Stimulated activated CD4-positive, alpha-beta T cell treated with anti-CD3 and anti-CD28 coated beads, Interleukin-1b, Interleukin-23, amount 100 ng/mL, for 24 hours (primary cell): ENCODE measurements around the gene ARRB2.
"Not testable (repeated sequence)": the region's sequence is repeated elsewhere in the genome, so short reads cannot be mapped to it uniquely, and the experiment has no call there.

Experiments
- DNase-seq, 4 experiments: peaks; one replicate each; pipeline ENCODE4 v3.0.0-alpha.2; 2020; ENCODE audit warnings: low read depth in 4 of 4, low spot score in 1 of 4

Gene ARRB2

GRCh38 chr17:4709794-4710692, at the start of gene ARRB2:
ARRB2 (plus strand) TSS chr17:4710632; CDS start chr17:4710722, 90 bp downstream.
- DNase-seq, result peak; percentile 87 to 98 (median 96)

- DNase-seq, result no peak
Measured at GRCh38 chr17:4663711-4664110, 46.7 kb upstream of the ARRB2 start.

- no peak for DNase-seq
Measured at GRCh38 chr17:4664230-4664629, 46.2 kb upstream of the ARRB2 start.

- no peak for DNase-seq
Measured at GRCh38 chr17:4665027-4665426, 45.4 kb upstream of the ARRB2 start.

GRCh38 chr17:4666296-4666695, 44.1 kb upstream of the ARRB2 start:
- DNase-seq, result no peak

- no peak for DNase-seq
Measured at GRCh38 chr17:4667166-4667565, 43.3 kb upstream of the ARRB2 start.

- no peak for DNase-seq
Measured at GRCh38 chr17:4672055-4672630, 38.3 kb upstream of the ARRB2 start.

GRCh38 chr17:4672751-4673150, 37.7 kb upstream of the ARRB2 start:
- no peak for DNase-seq

GRCh38 chr17:4673169-4673568, 37.3 kb upstream of the ARRB2 start:
- DNase-seq, result no peak

GRCh38 chr17:4673986-4674684, 36.3 kb upstream of the ARRB2 start:
- DNase-seq, result no peak

GRCh38 chr17:4674685-4674998, 35.8 kb upstream of the ARRB2 start:
- DNase-seq, result no peak

- no peak for DNase-seq
Measured at GRCh38 chr17:4675791-4676190, 34.6 kb upstream of the ARRB2 start.

- DNase-seq, result no peak
Measured at GRCh38 chr17:4676791-4677190, 33.6 kb upstream of the ARRB2 start.

- DNase-seq, result peak in 1 of 4 experiments; percentile 14
Measured at GRCh38 chr17:4678448-4679026, 31.9 kb upstream of the ARRB2 start.

GRCh38 chr17:4679658-4680057, 30.8 kb upstream of the ARRB2 start:
- DNase-seq, result no peak

- not testable (repeated sequence) for DNase-seq
Measured at GRCh38 chr17:4683739-4684138, 26.7 kb upstream of the ARRB2 start.

GRCh38 chr17:4689872-4690271, 20.6 kb upstream of the ARRB2 start:
- DNase-seq, result not testable (repeated sequence)

GRCh38 chr17:4690745-4691144, 19.7 kb upstream of the ARRB2 start:
- DNase-seq, result no peak

GRCh38 chr17:4691686-4692085, 18.7 kb upstream of the ARRB2 start:
- DNase-seq, result no peak

- DNase-seq, result no peak
Measured at GRCh38 chr17:4693416-4693815, 17.0 kb upstream of the ARRB2 start.

GRCh38 chr17:4696437-4696805, 14.0 kb upstream of the ARRB2 start:
- DNase-seq, result no peak
